ENCODE data around the gene SNX24.

DNA sequence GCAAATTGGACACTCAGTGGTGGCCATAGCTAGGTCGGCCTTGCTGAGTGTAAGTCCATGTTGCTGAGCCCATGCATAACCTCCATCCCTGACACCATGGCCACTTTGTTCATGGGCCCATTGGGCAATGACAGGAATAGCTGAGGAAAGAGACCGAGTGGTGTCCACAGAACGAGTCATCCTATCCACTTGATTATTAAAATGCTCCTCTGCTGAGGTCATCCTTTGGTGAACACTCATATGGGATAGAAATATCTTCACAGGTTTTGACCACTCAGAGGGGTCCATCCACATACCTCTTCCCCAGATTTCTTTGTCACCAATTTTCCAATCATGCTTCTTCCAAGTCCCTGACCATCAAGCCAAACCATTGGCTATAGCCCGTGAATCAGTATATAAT lies 127.5 kb downstream of the SNX24 start:
- no peak for TF ChIP-seq CTCF (IDR thresholded peaks at IDR 0.05)
- TF ChIP-seq POLR2A (IDR thresholded peaks at IDR 0.05), result no peak
